Measurements from ENCODE around the gene NUP37.

The NUP37 gene

GRCh38 chr12:102031852-102032251 is 88.1 kb downstream of the NUP37 start:
- H3K27me3 Mint-ChIP-seq (ENCODE audit: low read depth) = no peaks in the 10 kb centered on the region
- no peaks in the 10 kb centered on the region for H3K9me3 Mint-ChIP-seq
- no peak overlapping the region for H3K4me3 Mint-ChIP-seq
- no peak overlapping the region for H3K27ac Mint-ChIP-seq
- peaks cover 1% of the 10 kb centered on the region for H3K4me1 Mint-ChIP-seq (ENCODE audit: low read depth)
- DNase-seq (ENCODE audit: low spot score) = no peak
- H3K36me3 Mint-ChIP-seq (ENCODE audit: low read depth) = peaks cover 43% of the 10 kb centered on the region

DNA sequence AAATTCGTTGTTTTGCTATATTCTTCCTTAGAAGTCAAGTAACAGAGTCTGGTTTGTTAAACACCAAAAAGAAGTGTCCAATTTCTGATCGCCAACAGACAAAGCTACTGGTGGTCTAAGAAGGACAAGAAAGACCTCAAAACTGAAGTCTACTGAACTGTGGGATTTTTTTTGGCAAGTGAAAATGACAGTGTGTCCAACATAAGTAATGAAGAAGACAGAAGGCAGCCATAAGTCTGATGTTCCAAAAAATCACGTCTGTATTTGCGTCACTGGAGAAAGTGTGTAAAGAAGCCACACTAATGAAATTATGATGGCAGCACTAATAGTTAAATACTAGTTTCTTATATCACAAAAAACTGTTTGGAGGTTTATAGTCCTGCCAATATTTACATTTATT is 90.8 kb downstream of the NUP37 start:
- no peak overlapping the region for H3K27ac Mint-ChIP-seq
- peaks cover 1% of the 10 kb centered on the region for H3K4me1 Mint-ChIP-seq (ENCODE audit: low read depth)
- no peak for DNase-seq (ENCODE audit: low spot score)
- H3K27me3 Mint-ChIP-seq (ENCODE audit: low read depth) = no peaks in the 10 kb centered on the region
- no peak overlapping the region for H3K4me3 Mint-ChIP-seq
- no peaks in the 10 kb centered on the region for H3K9me3 Mint-ChIP-seq
- H3K36me3 Mint-ChIP-seq (ENCODE audit: low read depth) = peaks cover 26% of the 10 kb centered on the region

DNA sequence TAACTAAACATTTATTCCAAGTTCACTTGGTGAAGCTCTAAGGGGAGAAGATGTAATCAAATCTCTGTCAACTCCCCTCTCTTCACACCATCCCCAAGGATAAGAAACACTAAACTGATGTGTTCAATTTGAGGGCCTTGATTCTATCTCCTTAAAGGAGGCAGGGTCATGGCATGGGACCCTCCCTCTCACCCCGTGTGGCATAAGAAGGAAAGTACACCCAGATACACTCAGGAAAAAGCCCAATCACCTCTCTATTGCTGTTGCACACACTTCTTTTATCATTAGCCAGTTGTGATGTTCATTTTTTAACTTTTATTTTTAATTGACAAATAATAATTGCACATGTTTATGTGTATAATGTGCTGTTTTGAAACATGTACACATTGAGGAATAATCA is 93.2 kb downstream of the NUP37 start:
- Mint-ChIP-seq H3K4me3 (no peak overlapping the region), H3K27ac (no peak overlapping the region), H3K9me3 (no peaks in the 10 kb centered on the region), H3K27me3 (ENCODE audit: low read depth) (no peaks in the 10 kb centered on the region), H3K4me1 (ENCODE audit: low read depth) (no peaks in the 10 kb centered on the region), H3K36me3 (ENCODE audit: low read depth) (peaks cover 22% of the 10 kb centered on the region)
- no peak for DNase-seq (ENCODE audit: low spot score)

- Mint-ChIP-seq H3K36me3 (ENCODE audit: low read depth) (peaks cover 26% of the 10 kb centered on the region), H3K27ac (no peak overlapping the region), H3K9me3 (no peaks in the 10 kb centered on the region), H3K4me1 (ENCODE audit: low read depth) (no peaks in the 10 kb centered on the region), H3K27me3 (ENCODE audit: low read depth) (no peaks in the 10 kb centered on the region), H3K4me3 (no peak overlapping the region)
- no peak for DNase-seq (ENCODE audit: low spot score)
Observed at GRCh38 chr12:102024765-102025164, 95.1 kb downstream of the NUP37 start.

GRCh38 chr12:102023343-102023930 is 96.5 kb downstream of the NUP37 start:
- DNase-seq (ENCODE audit: low spot score) = no peak
- Mint-ChIP-seq H3K4me1 (ENCODE audit: low read depth) (no peaks in the 10 kb centered on the region), H3K4me3 (no peak overlapping the region), H3K27me3 (ENCODE audit: low read depth) (no peaks in the 10 kb centered on the region), H3K27ac (no peak overlapping the region), H3K36me3 (ENCODE audit: low read depth) (peaks cover 23% of the 10 kb centered on the region), H3K9me3 (no peaks in the 10 kb centered on the region)
